ENCODE data around the gene CAND2. TPM values are rescaled to one million over a fixed set of nuclear protein-coding genes. Genes with fewer than 3 reads are reported as not detected.
A peak's percentile ranks its signal among the peaks of the same experiment; 100 is the strongest.
"Not testable (repeated sequence)": the region's sequence is repeated elsewhere in the genome, so short reads cannot be mapped to it uniquely, and the experiment has no call there.

The CAND2 gene
- total RNA-seq, 1 experiment from 2014 or later: 1.4 TPM

- DNase-seq (ENCODE audit: low read depth): no peak
These were observed 25.2 kb upstream of the CAND2 start for GRCh38 chr3:12771236-12771635.

- DNase-seq (ENCODE audit: low read depth): no peak
These were observed 24.0 kb upstream of the CAND2 start for GRCh38 chr3:12772462-12772861.

GRCh38 chr3:12773030-12773709, 23.3 kb upstream of the CAND2 start:
- no peak for DNase-seq (ENCODE audit: low read depth)

GRCh38 chr3:12773710-12774086, 22.8 kb upstream of the CAND2 start:
- no peak for DNase-seq (ENCODE audit: low read depth)

- no peak for DNase-seq (ENCODE audit: low read depth)
These were observed 21.9 kb upstream of the CAND2 start for GRCh38 chr3:12774619-12775018.

GRCh38 chr3:12775226-12775625, 21.3 kb upstream of the CAND2 start:
- no peak for DNase-seq (ENCODE audit: low read depth)

GRCh38 chr3:12775970-12776369, 20.5 kb upstream of the CAND2 start:
- DNase-seq (ENCODE audit: low read depth): not testable (repeated sequence)

GRCh38 chr3:12777171-12777570, 19.3 kb upstream of the CAND2 start:
- no peak for DNase-seq (ENCODE audit: low read depth)

GRCh38 chr3:12780751-12781150, 15.7 kb upstream of the CAND2 start:
- no peak for DNase-seq (ENCODE audit: low read depth)

GRCh38 chr3:12782172-12782815, 14.2 kb upstream of the CAND2 start:
- peak; percentile 19 for DNase-seq (ENCODE audit: low read depth)

GRCh38 chr3:12785096-12785495, 11.4 kb upstream of the CAND2 start:
- no peak for DNase-seq (ENCODE audit: low read depth)

- DNase-seq (ENCODE audit: low read depth): peak; percentile 37
These were observed 9.1 kb upstream of the CAND2 start for GRCh38 chr3:12787346-12787745.

GRCh38 chr3:12787967-12788690, 8.4 kb upstream of the CAND2 start:
- DNase-seq (ENCODE audit: low read depth): not testable (repeated sequence)

- no peak for DNase-seq (ENCODE audit: low read depth)
These were observed 5.0 kb upstream of the CAND2 start for GRCh38 chr3:12791430-12791829.

- no peak for DNase-seq (ENCODE audit: low read depth)
These were observed 2.8 kb upstream of the CAND2 start for GRCh38 chr3:12793701-12794100.

- DNase-seq (ENCODE audit: low read depth): no peak
These were observed 828 bp downstream of the CAND2 start for GRCh38 chr3:12797124-12797891.

- no peak for DNase-seq (ENCODE audit: low read depth)
These were observed 1.5 kb downstream of the CAND2 start for GRCh38 chr3:12797892-12798558.

GRCh38 chr3:12798559-12799179, 2.2 kb downstream of the CAND2 start:
- DNase-seq (ENCODE audit: low read depth): no peak

- no peak for DNase-seq (ENCODE audit: low read depth)
These were observed 3.3 kb downstream of the CAND2 start for GRCh38 chr3:12799525-12800440.

- no peak for DNase-seq (ENCODE audit: low read depth)
These were observed 6.9 kb downstream of the CAND2 start for GRCh38 chr3:12803371-12803770.
